ENCODE results near the gene CTAG1B.
"Not testable (repeated sequence)": the region's sequence is repeated elsewhere in the genome, so short reads cannot be mapped to it uniquely, and the experiment has no call there.

The CTAG1B gene

DNA sequence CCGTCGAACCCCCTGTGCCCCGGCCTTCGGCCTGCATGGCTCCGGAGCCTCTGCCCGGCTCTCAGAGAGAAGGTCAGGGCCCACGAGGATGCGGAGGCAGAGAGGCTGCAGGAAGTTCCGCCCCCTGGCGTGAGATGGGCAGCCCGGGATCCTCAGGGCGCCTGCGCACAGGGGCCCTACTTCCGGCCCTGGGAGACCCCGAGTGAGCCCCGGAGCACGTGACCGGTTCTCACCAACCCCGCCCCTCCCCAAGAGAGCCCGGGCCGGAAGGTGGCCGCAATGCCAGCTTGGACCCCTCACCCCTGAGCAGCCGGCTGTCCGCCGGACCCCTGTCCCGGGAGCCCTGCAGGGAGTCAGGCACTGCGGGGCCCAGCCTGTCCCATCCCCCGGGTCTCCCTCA is at the start of gene CTAG1B:
Gene CTAG1B (minus strand): TSS at position 101 of the 400 bp plus-strand sequence. CDS start 64 bp downstream, at position 37.
- not testable (repeated sequence) for DNase-seq

DNA sequence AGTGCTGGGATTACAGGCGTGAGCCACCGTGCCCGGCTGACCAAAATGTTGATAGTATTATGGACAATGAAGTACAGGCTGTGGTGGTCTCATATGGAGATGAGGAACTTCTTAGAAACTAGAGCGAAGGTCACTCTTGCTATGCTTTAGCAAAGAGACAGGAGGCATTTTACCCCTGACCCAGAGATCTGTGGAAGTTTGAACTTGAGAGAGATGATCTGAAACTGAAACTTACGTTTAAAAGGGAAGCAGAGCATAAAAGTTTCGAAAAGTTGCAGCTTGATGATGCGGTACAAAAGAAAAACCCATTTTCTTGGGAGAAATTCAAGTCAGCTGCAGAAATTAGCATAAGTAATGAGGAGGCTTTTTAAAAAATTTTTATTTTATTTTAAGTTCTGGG is 42.8 kb upstream of the CTAG1B start:
- no peak for DNase-seq

DNA sequence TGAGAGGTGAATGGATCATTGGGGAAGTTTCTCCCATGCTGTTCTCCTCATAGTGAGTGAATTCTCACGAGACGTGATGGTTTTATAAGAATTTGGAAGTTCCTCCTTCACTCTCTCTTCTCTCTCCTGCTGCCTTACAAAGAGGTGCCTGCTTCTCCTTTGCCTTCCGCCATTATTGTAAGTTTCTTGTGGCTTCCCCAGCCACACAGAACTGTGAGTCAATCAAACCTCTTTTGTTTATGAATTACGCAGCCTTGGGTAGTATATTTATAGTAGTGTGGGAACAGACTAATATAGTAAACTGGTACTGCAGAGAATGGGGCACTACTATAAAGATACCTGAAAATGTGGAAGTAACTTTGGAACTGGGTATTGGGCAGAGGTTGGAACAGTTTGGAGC is 42.1 kb upstream of the CTAG1B start:
- DNase-seq = no peak

DNA sequence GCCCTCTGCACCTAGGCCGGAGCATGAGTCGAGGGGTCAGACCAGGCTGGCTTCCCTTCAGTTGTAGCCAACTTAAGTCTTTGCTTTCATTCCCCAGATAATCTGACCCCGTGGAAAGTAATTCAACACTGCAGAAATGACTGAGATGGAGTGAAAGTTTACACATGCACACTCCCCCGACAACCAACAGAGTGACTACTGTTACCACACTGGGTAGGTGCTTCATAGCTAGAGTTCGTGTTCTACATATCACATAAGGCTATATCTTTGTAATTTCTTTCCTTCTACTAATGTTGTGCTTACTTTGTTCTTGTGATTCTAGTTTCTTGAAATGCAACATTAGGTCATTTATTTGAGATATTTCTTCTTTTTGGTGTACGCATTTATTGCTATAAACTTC is 41.5 kb upstream of the CTAG1B start:
- no peak for DNase-seq

DNA sequence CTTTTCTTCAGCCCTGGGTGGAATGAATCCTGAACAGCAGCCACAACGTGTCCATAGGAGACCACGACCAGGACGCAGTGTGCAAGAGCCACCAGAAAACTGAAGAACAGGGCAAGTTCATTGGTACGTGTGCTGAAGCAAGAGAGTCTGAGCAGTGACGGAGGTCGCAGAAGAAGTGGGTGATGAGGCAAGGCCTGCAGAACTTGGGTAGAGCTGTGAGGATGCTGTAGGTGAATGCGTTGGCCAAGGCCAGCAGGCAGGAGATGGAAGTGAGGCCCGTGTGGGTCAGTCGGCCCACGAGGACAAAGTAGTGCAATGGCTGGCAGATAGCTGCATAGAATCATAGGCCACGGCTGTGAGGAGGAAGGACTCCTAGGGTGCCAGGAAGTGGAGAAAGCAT is 39.9 kb upstream of the CTAG1B start:
- no peak for DNase-seq

DNA sequence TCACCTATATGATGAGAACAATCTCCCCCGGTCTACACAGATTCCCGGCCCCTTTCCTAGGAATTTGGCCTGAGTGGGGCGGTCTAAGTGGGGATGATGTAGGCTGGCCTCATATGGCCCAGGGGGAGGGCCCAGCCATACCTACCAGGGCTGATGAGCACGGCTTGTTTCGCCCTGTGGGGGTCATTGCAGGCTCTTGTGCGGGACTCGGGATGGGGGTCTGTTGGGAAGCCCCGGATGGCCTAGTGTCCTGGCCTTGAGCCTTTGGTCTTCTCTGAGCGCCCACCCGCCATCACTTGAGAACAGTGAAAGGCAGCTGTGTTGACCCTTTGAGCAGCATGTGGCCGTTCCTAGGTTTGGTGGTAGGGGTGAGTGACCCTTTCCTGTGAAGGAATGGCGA is 39.1 kb upstream of the CTAG1B start:
- no peak for DNase-seq

DNA sequence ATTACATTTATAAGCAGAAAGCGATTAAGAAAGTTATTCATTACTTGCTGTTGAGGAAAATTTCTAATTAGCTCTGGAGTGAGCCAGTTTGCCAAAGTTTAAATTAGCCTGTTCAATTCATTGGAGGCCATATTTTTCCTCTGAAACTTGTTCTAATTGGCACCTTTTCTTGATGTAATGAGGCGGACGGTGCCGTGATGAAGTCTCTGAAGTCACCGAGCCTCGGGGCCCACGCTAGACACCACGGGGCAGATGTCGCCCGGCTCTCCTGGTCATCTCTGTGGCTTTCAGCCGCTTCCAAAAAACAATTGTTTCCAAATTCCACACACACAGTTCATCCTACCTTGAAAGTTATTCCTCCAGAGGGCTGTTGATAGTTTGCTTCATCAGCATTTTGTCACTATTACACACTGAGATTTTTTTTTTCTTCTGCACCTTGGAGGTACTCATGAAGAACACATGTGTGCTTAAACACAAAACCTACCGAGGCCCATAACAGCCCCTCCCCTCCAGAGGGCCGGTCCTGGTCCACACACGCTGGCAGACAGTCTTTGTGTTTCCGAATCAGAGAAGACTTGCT is 38.2 kb upstream of the CTAG1B start:
- no peak for DNase-seq

DNA sequence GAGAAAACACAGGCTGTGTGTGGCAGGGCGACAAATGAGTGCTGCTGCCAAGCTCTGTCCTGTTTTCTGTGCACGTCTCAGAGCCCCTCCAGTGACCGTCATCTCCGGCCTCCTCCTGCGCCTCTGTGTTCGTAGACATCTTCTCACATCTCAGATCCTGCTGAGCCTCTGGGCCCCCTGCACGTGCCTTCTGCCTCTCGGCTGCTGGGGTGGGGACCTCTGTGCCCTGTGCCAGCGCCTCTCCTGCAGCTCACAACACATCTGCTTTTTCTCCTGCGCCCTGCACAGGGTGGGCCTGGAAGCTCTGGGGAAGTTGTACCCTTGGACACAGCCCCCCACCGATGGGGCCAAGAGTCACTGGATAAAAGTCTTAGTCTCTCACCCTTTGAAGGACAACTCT is 36.7 kb upstream of the CTAG1B start:
- no peak for DNase-seq

DNA sequence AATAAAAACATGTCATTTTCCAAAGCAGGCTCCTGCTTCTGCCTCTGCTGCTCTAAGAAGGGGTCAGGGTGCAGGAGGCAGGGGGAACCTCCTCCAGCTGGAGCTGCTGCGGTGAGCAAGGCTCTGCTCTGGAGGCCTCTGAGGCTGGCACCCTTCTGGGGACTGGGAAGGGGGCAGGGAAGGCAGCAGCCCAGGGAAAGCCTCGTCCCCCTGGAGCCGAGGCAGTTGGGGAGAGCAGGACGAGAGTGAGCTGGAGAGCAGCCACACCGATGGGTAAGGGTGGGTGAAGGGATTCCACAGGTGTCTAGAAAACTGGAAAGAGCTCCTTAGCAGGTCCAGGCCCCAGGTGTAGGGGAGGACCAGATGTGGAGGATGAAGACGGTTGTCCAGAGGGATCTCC is 36.3 kb upstream of the CTAG1B start:
- no peak for DNase-seq

DNA sequence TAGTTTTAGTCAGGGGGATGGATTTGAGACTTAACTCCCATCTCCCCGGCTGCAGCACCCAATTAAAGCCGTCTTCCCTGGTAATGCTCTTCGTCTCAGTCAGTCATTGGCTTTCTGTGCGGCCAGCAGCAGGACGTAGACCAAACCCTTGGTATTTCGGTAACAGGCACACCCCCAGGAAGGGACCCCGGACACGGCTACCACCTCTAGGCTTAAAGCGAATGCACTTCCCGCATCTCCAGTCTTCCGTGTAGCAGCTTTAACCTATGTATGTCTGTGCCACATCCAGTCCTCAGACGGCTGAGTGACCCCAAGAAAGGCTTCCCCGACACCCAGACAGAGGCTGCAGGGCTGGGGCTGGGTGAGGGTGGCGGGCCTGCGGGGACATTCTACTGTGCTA is 35.8 kb upstream of the CTAG1B start:
- no peak for DNase-seq

DNA sequence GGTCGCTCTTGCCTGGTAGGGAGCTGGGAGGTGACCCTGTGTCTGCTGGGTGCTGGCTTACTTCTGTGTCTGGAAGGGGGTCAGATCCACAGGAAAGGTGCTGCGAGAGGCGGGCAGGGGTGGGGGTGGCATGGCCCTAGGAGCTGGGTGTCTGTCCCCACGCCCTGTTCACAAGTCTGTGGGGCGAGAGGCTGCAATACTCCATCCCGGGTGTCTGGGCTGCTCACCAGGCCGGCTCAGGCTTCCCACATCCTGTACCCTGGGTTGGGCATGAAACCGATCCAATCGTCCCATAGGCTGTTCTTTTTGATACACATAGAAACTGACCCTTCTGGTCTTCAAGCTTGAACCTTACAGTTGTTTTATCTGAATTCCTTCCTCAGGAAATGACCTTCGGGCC is 35.3 kb upstream of the CTAG1B start:
- no peak for DNase-seq

DNA sequence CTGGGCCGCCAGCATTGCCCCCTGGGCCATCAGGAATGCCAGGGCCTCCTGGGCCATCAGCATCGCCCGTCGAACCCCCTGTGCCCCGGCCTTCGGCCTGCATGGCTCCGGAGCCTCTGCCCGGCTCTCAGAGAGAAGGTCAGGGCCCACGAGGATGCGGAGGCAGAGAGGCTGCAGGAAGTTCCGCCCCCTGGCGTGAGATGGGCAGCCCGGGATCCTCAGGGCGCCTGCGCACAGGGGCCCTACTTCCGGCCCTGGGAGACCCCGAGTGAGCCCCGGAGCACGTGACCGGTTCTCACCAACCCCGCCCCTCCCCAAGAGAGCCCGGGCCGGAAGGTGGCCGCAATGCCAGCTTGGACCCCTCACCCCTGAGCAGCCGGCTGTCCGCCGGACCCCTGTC is 34.3 kb upstream of the CTAG1B start, which contains the start of gene CTAG2:
Gene CTAG2 (minus strand): TSS at position 167 of the 400 bp plus-strand sequence. CDS start 64 bp downstream, at position 103.
- DNase-seq = not testable (repeated sequence)

DNA sequence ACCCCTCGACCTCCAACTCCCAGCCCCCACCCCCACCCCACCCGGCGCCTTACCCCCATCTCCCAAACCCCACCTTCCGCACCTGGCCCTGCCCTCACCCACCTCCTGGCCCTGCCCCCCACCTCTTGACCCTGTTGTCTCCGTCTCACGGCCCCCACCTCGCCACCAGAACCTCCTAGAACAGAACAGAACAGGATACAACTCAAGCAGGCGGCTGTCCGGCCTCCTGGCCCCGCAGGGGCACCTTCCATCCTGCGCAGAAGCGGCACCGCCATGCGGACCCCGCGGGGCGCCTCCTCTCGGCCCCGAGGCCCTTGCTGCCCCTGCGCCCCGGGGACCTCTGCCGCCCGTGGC is 33.9 kb upstream of the CTAG1B start:
- DNase-seq = no peak

DNA sequence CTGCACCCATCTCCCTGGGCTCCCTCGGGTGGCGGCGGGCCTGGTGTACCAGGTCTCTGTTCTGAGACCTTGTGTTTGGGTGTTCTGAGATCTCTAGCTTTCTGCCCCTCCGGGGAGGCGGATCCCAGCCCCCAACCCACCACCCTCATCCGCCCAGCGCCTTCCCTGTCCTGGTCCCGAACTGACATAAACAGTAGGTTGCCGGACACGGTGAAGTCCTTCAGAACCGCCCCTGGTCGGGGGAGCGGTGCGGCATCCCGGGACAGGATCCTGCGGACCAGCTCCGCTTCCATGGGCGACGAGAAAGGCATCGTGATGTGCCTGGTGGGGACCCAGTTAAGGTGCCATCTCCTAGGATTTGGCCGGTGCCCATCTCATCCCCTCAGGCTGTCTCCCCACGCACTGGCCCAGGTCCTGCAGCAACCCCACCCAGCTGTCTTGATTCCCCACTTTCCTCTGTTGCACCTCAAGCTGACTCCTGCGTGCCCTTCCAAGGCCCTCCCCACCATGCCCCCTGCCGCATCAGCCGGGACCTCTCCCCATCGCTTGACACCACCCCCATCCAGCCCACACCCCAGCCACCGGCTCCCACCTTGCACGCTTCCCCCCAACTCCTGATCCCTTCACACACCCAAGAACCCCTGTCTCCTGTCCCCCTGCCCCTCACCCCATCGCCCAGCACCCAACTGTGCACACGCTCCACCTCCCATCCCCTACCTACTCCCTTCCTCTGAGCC is 33.4 kb upstream of the CTAG1B start:
- no peak for DNase-seq

DNA sequence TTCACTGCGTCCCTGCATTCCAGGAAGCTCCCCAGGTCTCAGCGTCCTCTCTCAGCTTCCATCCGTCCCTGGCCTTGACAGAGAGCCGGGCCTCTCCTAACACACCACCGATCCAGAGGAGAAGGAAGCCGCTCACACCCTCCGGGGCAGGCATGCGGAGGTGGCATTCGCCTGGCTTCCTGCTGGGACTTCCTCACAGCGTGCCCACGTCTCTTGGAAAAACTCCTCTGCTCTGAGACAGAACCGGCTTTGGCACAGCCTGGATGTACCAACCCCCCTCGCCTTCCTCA is 31.1 kb upstream of the CTAG1B start:
- no peak for DNase-seq

DNA sequence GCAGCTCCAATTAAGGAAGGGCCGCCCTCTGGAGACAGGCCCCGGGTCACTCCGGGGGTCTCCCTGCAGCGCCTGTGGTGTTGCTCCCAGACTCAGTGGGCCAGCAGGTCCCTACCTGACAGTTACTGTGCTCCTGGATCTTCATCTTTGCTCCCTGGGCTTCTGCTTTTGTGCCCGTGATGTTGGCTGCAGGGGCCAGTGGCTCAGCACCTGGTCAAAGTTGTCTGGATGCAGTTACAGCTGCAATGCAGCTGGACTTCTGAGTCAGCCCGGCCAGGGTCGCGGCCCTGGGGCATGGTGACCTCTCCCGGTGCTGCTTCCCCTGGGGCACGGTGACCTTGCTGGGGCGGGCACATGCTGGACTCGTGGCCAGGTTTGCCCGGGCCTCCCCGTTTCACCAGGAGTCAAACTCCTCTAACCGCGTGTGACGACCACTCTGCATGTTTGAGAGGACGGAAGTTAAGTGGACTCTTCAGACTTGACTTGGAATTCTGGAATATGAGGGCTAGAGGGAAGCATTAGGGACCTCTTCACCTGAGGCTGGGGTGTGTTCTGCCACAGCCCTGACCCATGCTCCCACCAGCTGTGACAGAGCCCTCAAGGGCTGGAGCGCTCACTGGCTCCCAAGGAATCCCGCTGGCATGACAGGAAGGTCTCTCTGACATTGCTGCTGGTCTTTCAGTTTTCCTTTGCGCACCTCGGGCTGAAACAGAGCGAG is 30.6 kb upstream of the CTAG1B start:
- no peak for DNase-seq

DNA sequence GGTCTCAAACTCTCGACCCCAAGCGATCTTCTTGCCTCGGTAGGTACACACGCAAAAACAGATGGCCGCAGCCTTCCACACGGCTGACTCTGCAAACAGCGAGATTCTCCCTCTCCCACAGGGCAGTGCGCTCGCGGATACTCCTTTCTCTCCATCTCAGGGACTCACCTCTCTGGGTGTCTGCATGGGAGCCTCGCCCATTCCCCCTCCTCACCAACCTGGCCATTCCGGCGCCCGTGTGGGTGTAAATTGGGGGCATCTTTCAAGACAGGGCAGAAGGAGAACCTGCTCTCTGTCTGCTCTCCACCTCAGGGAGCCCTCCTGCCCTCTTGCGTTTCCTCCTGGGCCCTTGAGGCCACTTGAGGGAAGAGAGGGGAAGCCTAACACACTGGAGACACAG is 29.8 kb upstream of the CTAG1B start:
- DNase-seq = no peak

DNA sequence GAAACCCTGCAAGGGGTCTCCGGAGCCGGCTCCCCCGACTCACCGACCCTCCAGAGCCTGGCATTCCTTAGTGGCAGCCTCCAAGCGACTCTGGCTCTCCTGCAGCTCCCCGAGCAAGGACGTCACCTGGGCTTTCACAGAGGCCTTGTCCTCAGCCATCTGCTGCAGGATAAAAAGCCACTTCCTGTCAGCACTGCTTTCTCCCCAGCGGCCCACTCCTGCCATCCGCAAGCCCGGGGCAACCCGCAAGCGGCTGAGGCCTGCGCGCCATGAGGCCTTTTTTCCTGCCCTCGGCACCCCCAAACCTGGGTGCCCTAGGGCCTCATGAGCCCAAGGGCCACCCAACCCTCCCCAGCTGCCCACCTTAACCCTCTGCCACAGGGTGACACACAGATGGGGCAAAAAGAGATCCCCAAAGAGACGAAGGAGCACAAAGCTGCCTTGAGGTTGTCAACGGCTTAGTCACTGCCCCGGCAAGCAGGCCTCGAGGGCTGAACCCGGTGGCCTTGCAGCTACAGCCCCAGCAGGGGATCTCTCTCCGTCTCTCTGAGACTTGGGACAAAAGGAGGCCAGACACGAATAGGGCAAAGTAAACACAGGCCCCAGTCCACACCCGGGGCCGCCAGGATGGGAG is 26.8 kb upstream of the CTAG1B start:
- DNase-seq = not testable (repeated sequence)

DNA sequence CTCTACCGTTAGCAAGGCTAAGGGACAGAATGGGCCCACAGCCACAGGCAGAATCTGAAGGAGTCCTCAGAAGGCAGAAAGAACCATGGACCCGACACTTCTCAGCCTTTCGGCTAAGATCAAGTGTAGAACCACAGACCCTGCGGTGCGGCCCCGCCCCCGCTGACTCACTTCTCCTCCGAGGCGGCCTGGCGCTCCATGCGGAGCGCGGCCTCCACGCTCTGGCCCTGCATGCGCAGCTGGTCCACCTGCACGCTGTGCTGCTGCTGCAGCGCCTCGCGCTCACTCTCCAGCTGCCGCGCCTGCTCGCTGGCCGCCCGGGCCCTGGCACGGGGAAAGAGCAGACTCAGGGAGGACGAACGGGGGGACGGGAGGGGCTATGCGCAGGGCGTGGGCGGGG is 24.6 kb upstream of the CTAG1B start:
- not testable (repeated sequence) for DNase-seq

DNA sequence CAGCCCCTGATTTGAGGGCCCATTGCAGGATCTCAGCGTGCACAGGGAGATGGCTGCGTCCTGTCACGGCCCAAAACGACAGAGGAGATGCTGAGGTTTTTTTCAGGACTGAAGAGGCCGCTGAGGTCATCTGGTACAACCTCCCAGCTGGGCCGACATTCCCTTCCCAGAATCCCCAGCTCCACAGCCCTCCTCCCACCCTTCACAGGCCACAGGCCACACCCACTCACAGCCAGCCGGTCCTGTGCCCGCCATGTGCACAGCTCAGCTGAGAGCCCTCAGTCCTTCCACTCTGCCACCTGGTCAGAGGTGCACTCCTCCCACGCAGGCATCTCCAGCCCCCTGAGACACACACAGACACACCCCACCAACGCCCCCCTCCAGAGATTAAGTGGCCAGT is 22.7 kb upstream of the CTAG1B start:
- DNase-seq = not testable (repeated sequence)

DNA sequence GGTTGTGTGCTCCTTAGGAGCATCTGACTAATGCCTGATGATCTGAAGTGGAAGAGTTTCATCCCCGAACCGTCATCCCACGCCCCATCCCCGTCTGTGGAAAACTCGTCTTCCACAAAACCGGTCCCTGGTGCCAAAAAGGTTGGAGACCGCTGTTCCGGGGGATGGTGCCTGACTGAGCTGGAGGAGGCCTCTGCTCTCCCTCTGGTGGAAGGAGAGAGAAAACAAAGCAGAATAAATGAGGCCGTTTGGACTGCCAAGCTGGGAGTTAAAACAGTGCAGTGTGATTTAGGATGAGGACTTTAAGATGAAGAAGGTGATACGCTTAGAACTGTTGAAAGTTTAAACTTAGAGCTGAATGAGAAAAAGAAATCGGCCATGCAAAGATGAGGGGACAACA is 14.6 kb upstream of the CTAG1B start:
- DNase-seq = not testable (repeated sequence)

DNA sequence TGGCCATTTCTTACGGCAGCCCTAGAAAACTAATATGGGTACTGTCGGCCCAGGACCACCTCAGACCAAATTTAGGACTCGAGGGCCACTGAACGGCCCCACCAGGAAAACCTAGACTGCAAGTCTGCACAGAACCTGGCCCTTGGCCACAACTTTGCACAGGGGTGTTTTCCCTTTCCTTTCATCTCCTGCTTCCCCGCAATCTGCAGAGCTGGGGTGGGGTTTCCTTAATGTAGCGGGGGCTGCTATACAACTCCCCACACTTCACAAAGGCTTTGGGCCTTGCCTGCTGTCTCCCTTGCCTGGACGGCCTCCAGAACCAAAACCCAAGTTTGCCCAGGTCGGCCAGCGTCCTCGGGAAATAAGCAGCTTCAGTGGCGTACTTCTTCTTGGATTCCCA is 11.9 kb upstream of the CTAG1B start:
- not testable (repeated sequence) for DNase-seq

DNA sequence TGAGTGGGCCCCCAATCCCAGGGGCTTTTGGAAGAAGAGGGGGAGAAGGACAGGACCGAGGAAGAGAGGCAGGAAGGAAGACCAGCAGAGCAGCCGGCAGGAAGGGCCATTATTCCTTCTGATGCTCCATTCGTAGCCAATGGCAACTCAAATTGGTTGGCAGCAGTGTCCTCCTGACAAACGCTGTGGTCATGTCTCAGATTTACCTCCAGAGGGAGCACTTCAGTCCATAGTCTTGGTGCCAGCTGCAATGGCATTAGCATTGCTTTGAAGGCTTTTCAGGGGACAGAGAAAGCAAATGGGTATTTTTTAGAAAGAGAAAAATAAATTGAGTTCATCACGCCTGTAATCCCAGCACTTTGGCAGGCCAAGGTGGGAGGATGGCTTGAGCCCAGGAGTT is 9.9 kb upstream of the CTAG1B start:
- DNase-seq = not testable (repeated sequence)

Measured in stimulated activated CD4-positive, alpha-beta T cell treated with anti-CD3 and anti-CD28 coated beads, Interleukin-2, amount 100 ng/mL, for 24 hours (primary cell).